Astrocyte of the spinal cord (primary cell): ENCODE data around the gene PTPRD.
A peak's percentile ranks its signal among the peaks of the same experiment; 100 is the strongest.

Source experiments
- DNase-seq: peaks from one replicate; pipeline ENCODE4 v3.0.0; 2011; ENCODE audit warnings: low read depth, low spot score
- H3K4me3 ChIP-seq: 2 replicates; pipeline ENCODE4 v1.5.1; 2011; ENCODE audit warnings: low read depth, mild to moderate bottlenecking, low read length, moderate library complexity
- in situ Hi-C: cut with HindIII; loops from 2 replicates; pipeline ENCODE4 v1.10.0; 2017; ENCODE audit warnings: low sequenced_read_pairs
- TF ChIP-seq, protein P1 (sequence below): IDR thresholded peaks from 2 replicates; pipeline ENCODE4 v1.5.1; 2012; ENCODE audit warnings: low read depth, mild to moderate bottlenecking, low read length, inconsistent platforms

Gene PTPRD

DNA sequence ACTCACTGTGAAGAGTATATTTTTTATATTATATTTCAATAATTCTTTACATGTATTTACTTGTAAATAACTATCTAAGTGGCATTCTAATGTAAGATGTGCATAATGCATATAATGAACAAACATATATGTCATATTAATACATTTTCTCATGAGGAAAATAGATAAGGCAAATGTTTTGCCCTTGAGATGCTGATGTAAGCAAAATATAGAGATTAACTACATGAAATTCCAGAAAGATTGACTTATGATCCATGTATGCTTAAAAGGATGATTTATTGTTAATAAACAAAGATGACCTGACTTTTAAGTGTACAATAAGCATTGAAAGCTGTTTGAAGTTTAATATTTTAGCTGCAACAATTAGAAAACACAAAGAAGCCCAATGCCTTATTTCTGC, 559.9 kb downstream of the PTPRD start:
- DNase-seq = no peak
- no peak overlapping the region for H3K4me3 ChIP-seq
- in situ Hi-C loops = no loop called here
- TF ChIP-seq, protein P1, sequence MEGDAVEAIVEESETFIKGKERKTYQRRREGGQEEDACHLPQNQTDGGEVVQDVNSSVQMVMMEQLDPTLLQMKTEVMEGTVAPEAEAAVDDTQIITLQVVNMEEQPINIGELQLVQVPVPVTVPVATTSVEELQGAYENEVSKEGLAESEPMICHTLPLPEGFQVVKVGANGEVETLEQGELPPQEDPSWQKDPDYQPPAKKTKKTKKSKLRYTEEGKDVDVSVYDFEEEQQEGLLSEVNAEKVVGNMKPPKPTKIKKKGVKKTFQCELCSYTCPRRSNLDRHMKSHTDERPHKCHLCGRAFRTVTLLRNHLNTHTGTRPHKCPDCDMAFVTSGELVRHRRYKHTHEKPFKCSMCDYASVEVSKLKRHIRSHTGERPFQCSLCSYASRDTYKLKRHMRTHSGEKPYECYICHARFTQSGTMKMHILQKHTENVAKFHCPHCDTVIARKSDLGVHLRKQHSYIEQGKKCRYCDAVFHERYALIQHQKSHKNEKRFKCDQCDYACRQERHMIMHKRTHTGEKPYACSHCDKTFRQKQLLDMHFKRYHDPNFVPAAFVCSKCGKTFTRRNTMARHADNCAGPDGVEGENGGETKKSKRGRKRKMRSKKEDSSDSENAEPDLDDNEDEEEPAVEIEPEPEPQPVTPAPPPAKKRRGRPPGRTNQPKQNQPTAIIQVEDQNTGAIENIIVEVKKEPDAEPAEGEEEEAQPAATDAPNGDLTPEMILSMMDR = no peak

DNA sequence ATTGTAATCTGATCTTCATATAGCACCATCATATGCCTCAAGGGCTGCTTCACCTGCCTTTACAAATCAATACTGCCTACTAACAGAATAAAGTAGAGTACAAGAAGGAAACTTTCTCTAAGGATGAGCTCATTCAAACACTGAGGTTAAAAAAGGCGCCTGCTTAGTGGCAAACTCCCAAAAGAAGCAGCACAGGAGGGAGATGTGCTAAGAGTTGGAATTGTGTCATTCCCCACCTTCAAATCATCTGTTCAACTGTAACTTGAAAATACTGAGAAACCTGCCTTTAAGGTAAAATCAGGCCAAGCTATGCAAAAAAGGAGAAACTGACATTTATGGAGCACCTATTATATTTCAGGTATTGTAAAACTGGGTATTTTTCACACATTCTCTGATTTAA, 560.6 kb downstream of the PTPRD start:
- TF ChIP-seq, protein P1 = no peak
- in situ Hi-C loops = no loop called here
- no peak for DNase-seq
- H3K4me3 ChIP-seq = no peak overlapping the region

DNA sequence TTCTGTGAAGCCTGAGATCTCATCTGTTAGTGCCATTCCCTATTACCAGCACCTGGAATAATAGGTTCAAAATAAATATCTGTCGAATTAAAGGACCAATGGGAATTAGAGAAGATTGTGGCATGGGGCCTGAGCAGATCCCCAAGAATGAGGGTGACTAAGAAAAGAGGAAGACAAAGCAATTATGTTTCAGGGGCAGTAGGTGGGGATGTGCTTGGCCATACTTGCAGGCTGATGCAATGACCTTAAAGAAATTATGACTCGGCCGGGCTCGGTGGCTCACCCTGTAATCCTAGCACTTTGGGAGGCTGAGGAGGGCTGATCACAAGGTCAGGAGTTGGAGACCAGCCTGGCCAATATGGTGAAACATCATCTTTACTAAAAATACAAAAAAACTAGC, 562.8 kb downstream of the PTPRD start:
- peak; percentile 15 for DNase-seq
- no peak overlapping the region for H3K4me3 ChIP-seq
- in situ Hi-C loops = no loop called here
- TF ChIP-seq, protein P1 = no peak

DNA sequence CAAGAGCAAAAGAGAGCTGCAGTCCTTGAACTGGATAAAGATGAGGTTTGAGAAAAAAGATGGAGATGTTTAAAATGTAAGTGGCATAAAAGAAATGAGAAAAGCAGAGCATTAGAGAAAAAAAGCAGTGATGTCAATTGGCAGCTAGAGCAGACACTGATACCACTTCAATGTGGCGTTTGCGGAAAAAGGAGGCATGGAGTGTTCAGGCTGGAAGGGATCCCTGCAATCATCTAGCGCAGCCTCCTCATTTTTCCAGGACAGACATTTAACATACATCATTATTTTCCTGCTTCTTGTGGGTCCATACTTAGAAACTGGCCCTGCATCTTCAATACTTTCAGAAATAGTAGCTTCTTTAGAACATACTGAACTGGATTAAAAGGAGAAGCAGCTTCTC, 563.8 kb downstream of the PTPRD start:
- H3K4me3 ChIP-seq = no peak overlapping the region
- DNase-seq = no peak
- in situ Hi-C loops = no loop called here
- TF ChIP-seq, protein P1 = no peak

DNA sequence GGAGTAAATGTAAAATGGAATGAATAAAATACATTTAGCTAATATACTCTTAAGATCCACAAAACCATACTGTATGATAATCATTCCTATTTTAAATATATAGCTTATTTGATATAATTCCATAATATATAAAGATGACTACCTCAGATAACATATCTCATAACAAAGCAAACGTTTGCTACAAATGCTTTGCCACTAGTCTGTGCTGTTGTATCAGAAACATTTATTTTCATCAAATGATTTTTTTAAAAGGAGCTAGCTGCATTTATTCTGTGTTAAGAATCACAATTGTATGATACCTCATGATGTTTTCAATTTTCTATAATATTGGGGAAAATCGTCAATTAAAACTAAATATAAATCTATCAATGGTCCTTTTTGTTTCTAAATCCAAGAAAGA, 567.2 kb downstream of the PTPRD start:
- in situ Hi-C loops = no loop called here
- TF ChIP-seq, protein P1 = peak; percentile 60
- H3K4me3 ChIP-seq = no peak overlapping the region
- DNase-seq = peak; percentile 37

DNA sequence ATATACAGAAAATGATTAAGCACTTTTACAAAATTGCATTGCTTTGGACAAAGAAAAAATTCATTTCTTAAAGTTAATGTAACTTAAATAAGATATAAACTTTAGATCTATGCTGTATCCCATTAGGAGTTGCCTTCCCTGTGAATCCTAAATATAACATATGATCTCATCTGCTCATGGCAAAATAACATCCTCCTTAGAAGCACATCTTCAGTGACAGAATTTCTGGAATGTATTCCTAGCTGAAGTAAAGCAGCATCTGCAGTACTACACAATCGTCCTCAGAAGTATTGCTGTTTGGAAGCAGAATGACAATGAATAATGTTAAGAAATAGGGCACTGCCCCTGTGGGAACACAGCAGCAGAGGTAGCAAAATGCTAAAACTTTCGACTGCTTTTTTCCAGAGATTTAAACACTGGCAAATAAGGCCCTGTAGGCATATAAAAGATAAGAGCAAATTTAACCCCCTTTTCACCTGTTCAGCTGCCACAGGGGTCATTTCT, 571.0 kb downstream of the PTPRD start:
- H3K4me3 ChIP-seq = no peak overlapping the region
- TF ChIP-seq, protein P1 = no peak
- no peak for DNase-seq
- in situ Hi-C loops = no loop called here

DNA sequence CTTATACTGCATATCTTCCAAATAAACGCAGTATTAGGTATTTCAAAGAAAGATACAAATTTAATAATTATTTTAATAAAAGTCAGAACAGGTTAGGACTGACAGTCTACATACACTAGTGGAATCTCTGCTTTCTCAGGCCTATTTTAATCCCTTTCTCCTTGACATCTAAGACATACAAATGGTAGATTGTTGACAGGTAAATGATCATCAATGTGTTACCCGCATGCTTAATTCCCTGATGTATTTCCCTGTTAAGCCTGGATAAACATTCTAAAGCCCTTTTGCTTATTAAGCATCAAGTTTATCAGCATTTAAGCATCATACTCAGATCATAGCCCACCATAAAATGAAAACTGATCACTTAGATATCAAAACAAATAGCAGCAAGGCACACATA, 576.7 kb downstream of the PTPRD start:
- TF ChIP-seq, protein P1 = no peak
- no peak overlapping the region for H3K4me3 ChIP-seq
- in situ Hi-C loops = no loop called here
- DNase-seq = no peak
